IMR-90 (cell line): Measurements from ENCODE around the gene UBE2E2. TPM values are rescaled to one million over a fixed set of nuclear protein-coding genes. Genes with fewer than 3 reads are reported as not detected.

ENCODE experiments used
- ATAC-seq: fragments of 200-7000 bp; cut with Tn5 transposase; 2 replicates; pipeline ENCODE4 v1.9.1; 2020; ENCODE audit warnings: low read depth, mild to moderate bottlenecking, moderate library complexity
- BruUV-seq: library from RNA; stranded (reverse); fragments of 400-500 nt; replicated peaks from 2 replicates; lab custom pipeline; 2021; lab: Mats Ljungman, UMichigan
- CTCF ChIA-PET: fragments of 300-600 bp; formaldehyde crosslinking; extraction: SDS; loops from one replicate; lab custom pipeline; 2021; ENCODE audit warnings: antibody characterized with exemption; lab: Yijun Ruan, JAX
- POLR2A ChIA-PET: fragments of 300-600 bp; sonication (Branson Sonifier 250); formaldehyde crosslinking; loops from one replicate; lab custom pipeline; 2022; ENCODE audit warnings: antibody characterized with exemption; ENCODE audit not compliant: unreplicated experiment; lab: Charles Lee
- DNase-seq: peaks from one replicate; pipeline ENCODE4 v3.0.0; 2013
- H2AFZ ChIP-seq: replicated peaks from 2 replicates; pipeline ENCODE3; 2013; ENCODE audit warnings: low read length, mild to moderate bottlenecking; ENCODE audit not compliant: poor library complexity
- H2AK5ac ChIP-seq: 2 replicates; pipeline ENCODE4 v1.6.1; 2013; ENCODE audit warnings: low read depth, low read length, inconsistent platforms
- H2AK9ac ChIP-seq: replicated peaks from 2 replicates; pipeline ENCODE3; 2013; ENCODE audit warnings: mild to moderate bottlenecking, low read depth, low read length, moderate library complexity; ENCODE audit not compliant: poor library complexity
- H2BK120ac ChIP-seq: 2 replicates; pipeline ENCODE4 v1.6.1; 2013; ENCODE audit warnings: low read depth, low read length, inconsistent platforms
- H2BK15ac ChIP-seq: 3 replicates; pipeline ENCODE4 v1.6.1; 2013; ENCODE audit warnings: low read depth, low read length, inconsistent platforms
- H2BK20ac ChIP-seq: 2 replicates; pipeline ENCODE4 v1.6.1; 2013; ENCODE audit warnings: low read depth, mild to moderate bottlenecking, inconsistent platforms, low read length, moderate library complexity
- H2BK5ac ChIP-seq: 2 replicates; pipeline ENCODE4 v1.6.1; 2013; ENCODE audit warnings: mild to moderate bottlenecking, low read depth, low read length, inconsistent platforms; ENCODE audit not compliant: poor library complexity, severe bottlenecking
- H3K14ac ChIP-seq: replicated peaks from 2 replicates; pipeline ENCODE4 v1.6.1; 2013; ENCODE audit warnings: low read depth, low read length, inconsistent platforms
- H3K18ac ChIP-seq: 2 replicates; pipeline ENCODE4 v1.6.1; 2013; ENCODE audit warnings: low read depth, low read length, control low read depth
- H3K23ac ChIP-seq: 2 replicates; pipeline ENCODE4 v1.6.1; 2013; ENCODE audit warnings: low read depth, low read length, inconsistent platforms
- H3K27ac ChIP-seq: 2 replicates; pipeline ENCODE4 v1.5.1; 2013; ENCODE audit warnings: mild to moderate bottlenecking, control low read depth, low read length; ENCODE audit not compliant: insufficient read depth
- H3K27me3 ChIP-seq: 2 replicates; pipeline ENCODE4 v1.6.1; 2013; ENCODE audit warnings: low read length; ENCODE audit not compliant: control insufficient read depth, insufficient read depth
- H3K36me3 ChIP-seq: 2 replicates; pipeline ENCODE4 v1.6.1; 2013; ENCODE audit warnings: low read length, mixed read lengths; ENCODE audit not compliant: control insufficient read depth, insufficient read depth
- H3K4ac ChIP-seq: 2 replicates; pipeline ENCODE4 v1.6.1; 2013; ENCODE audit warnings: low read depth, low read length, inconsistent platforms
- H3K4me1 ChIP-seq: 2 replicates; pipeline ENCODE4 v1.6.1; 2013; ENCODE audit warnings: low read length, mixed read lengths; ENCODE audit not compliant: control insufficient read depth, insufficient read depth
- H3K4me2 ChIP-seq: 2 replicates; pipeline ENCODE4 v1.6.1; 2013; ENCODE audit warnings: low read depth, mild to moderate bottlenecking, control low read depth, low read length, moderate library complexity
- H3K4me3 ChIP-seq: 2 replicates; pipeline ENCODE4 v1.5.1; 2013; ENCODE audit warnings: low read depth, mild to moderate bottlenecking, control low read depth, low read length, moderate library complexity; ENCODE audit not compliant: insufficient read depth
- H3K56ac ChIP-seq: 2 replicates; pipeline ENCODE4 v1.6.1; 2013; ENCODE audit warnings: low read length, inconsistent platforms; ENCODE audit not compliant: insufficient read depth; ENCODE audit errors: extremely low read depth
- H3K79me1 ChIP-seq, 2 experiments: 2 replicates each; pipeline ENCODE4 v1.6.1; 2013; ENCODE audit warnings: low read length in 2 of 2, inconsistent platforms in 1 of 2, low read depth in 1 of 2
- H3K9ac ChIP-seq: 2 replicates; pipeline ENCODE4 v1.6.1; 2013; ENCODE audit warnings: low read depth, low read length, control low read depth
- H3K9me1 ChIP-seq: 2 replicates; pipeline ENCODE4 v1.6.1; 2013; ENCODE audit warnings: low read length, inconsistent platforms; ENCODE audit not compliant: insufficient read depth
- H3K9me3 ChIP-seq: 2 replicates; pipeline ENCODE4 v1.6.1; 2013; ENCODE audit warnings: low read length; ENCODE audit not compliant: control insufficient read depth, insufficient read depth
- H4K20me1 ChIP-seq: 2 replicates; pipeline ENCODE4 v1.6.1; 2013; ENCODE audit warnings: low read length, inconsistent platforms; ENCODE audit not compliant: insufficient read depth
- H4K5ac ChIP-seq: 2 replicates; pipeline ENCODE4 v1.6.1; 2013; ENCODE audit warnings: mild to moderate bottlenecking, low read depth, low read length, control low read depth
- H4K8ac ChIP-seq, 2 experiments: 2 replicates each; pipeline ENCODE4 v1.6.1; 2013; ENCODE audit warnings: low read depth in 2 of 2, low read length in 2 of 2, control low read depth in 1 of 2, inconsistent platforms in 1 of 2
- H4K91ac ChIP-seq: 2 replicates; pipeline ENCODE4 v1.6.1; 2013; ENCODE audit warnings: low read depth, low read length, inconsistent platforms; ENCODE audit not compliant: insufficient read depth
- CHD1 ChIP-seq: IDR thresholded peaks from 2 replicates; pipeline ENCODE4 v1.6.1; 2012; ENCODE audit warnings: low read depth, low read length, improper control_type of control experiment
- MXI1 ChIP-seq: IDR thresholded peaks from 2 replicates; pipeline ENCODE4 v1.6.1; 2012; ENCODE audit warnings: low read depth, mild to moderate bottlenecking, low read length, moderate library complexity, borderline replicate concordance
- NFE2L2 ChIP-seq: fragments of 150-350 bp; IDR thresholded peaks from 2 replicates; pipeline ENCODE4 v1.6.1; 2016; ENCODE audit warnings: low read depth, mild to moderate bottlenecking, low read length
- RFX5 ChIP-seq: IDR thresholded peaks from 2 replicates; pipeline ENCODE4 v1.8.0; 2012; ENCODE audit warnings: low read depth, mild to moderate bottlenecking, low read length, moderate library complexity
- WGBS, 2 experiments: methylation state at CpG; one replicate each; pipeline versions ENCODE4 v1.1.5 to v1.1.7; 2013; ENCODE audit warnings: missing lambda C conversion rate in 2 of 2; ENCODE audit not compliant: insufficient read length in 1 of 2; ENCODE audit errors: extremely low coverage in 2 of 2; 5-methylcytosine and 5-hydroxymethylcytosine counted together
- dilution Hi-C: fragments of 300-500 bp; cut with HindIII; formaldehyde crosslinking; loops from one replicate; pipeline ENCODE4 v1.14.3; 2018; ENCODE audit warnings: low sequenced_read_pairs; ENCODE audit not compliant: unreplicated experiment
- in situ Hi-C: fragments of 300-500 bp; cut with MboI; formaldehyde crosslinking; loops from 3 replicates; pipeline ENCODE4 v1.14.3; 2019; ENCODE audit warnings: low sequenced_read_pairs, inconsistent platforms, mixed read lengths
- intact Hi-C: fragments of 100-400 bp; cut with micrococcal nuclease; formaldehyde crosslinking; loops from 2 replicates; pipeline ENCODE4 v1.10.0; 2022
- polyA plus RNA-seq, 3 experiments: library from polyadenylated mRNA; depleted of rRNA; stranded (reverse); fragments of >200 nt; gene quantifications; 2 replicates each; pipeline ENCODE4 v1.2.3, GENCODE V29; 2012; ENCODE audit warnings: low replicate concordance in 1 of 3
- total RNA-seq: library from RNA; depleted of rRNA; stranded (reverse); fragments of >200 nt; gene quantifications from 2 replicates; pipeline ENCODE4 v1.2.3, GENCODE V29; 2012

UBE2E2 gene
- total and polyA plus RNA-seq, 2 of the 4 experiments (the other 2 are of a cell fraction), result 18.6 to 32.7 TPM

GRCh38 chr3:23484386-23484785 is 281.3 kb downstream of the UBE2E2 start:
- ChIA-PET POLR2A (interaction anchor here (0.6 kb wide), 1 partner anchor 39 kb away, joined by 6 read pairs; no protein-coding TSS in a partner anchor), CTCF (no interaction called here)
- Histone ChIP-seq H3K4me2 (no peak overlapping the region), H3K9ac (no peak overlapping the region), H3K9me1 (no peaks in the 10 kb centered on the region), H3K27ac (no peak overlapping the region), H2BK120ac (no peak overlapping the region), H3K27me3 (no peaks in the 10 kb centered on the region), H3K56ac (no peak overlapping the region), H4K8ac (no peak overlapping the region), H2AFZ (no peak overlapping the region), H3K4ac (no peak overlapping the region), H4K20me1 (no peaks in the 10 kb centered on the region), H2AK9ac (no peak overlapping the region), H4K5ac (no peak overlapping the region), H3K9me3 (peaks cover 14% of the 10 kb centered on the region), H4K91ac (no peak overlapping the region), H3K36me3 (0 out of 2 replicates have a peak, but pooled peaks cover 2% of the 10 kb centered on the region), H2BK5ac (no peak overlapping the region), H3K79me1 (peaks cover 0 to 6% of the 10 kb centered on the region in 2 experiments; a peak in 1 of 4 replicates), H3K23ac (no peak overlapping the region), H3K4me1 (peaks cover 2% of the 10 kb centered on the region; the same call in 1 of the 2 replicates), H2BK20ac (no peak overlapping the region), H2AK5ac (no peak overlapping the region), H3K14ac (no peak overlapping the region), H2BK15ac (no peak overlapping the region), H3K18ac (no peak overlapping the region), H3K4me3 (no peak overlapping the region)
- TF ChIP-seq CHD1, result no peak
- no peak for TF ChIP-seq NFE2L2
- no peak for TF ChIP-seq MXI1
- no peak for TF ChIP-seq RFX5
- no peak for DNase-seq
- dilution Hi-C loops, result no loop called here
- in situ Hi-C loops, result no loop called here
- BruUV-seq, result no TSS peak
- no peak for ATAC-seq
- intact Hi-C loops, result no loop called here
- WGBS, 2 experiments, result no CpG with 5 or more reads among the region's 4 CpGs
